ENCODE measurements around the gene MTHFD1L. TPM values are rescaled to one million over a fixed set of nuclear protein-coding genes. Genes with fewer than 3 reads are reported as not detected.
A peak's percentile ranks its signal among the peaks of the same experiment; 100 is the strongest.

MTHFD1L gene
- total and polyA plus RNA-seq, 7 experiments from 2014 or later, result 5.7 to 57.8 (median 7.8) TPM

DNA sequence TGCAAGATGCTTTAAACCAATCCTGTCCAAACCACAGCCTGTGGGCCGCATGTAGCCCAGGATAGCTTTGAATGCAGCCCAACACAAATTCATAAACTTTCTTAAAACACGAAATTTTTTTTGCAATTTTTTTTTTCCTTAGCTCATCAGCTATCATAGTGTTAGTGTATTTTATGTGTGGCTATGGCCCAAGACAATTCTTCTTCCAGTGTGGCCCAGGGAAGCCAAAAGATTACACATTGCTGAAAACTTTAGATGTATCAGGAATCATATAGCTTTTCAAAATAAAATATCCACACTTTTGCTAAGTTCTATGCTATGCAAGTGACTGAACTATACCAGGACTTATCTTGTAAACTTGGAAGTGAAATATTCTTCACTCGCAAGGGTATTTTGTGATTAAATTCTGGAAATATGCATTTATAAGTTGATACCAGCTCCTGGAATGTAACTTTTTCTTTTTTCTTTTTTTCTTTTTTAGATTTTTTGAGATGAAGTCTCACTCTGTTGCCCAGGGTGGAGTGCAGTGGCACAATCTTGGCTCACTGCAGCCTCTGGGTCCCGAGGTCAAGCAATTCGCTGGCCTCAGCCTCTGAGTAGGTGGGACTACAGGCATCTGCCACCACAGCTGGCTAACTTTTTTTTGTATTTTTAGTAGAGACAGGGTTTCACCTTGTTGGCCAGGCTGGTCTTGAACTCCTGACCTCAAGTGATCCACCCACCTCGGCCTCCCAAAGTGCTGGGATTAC, 49.8 kb downstream of the MTHFD1L start:
- no peaks in the 10 kb centered on the region for H3K27me3 Mint-ChIP-seq
- Histone ChIP-seq H3K27ac (ENCODE audit: low read depth, low read length) (no peak overlapping the region), H3K9me3 (ENCODE audit: control insufficient read depth in 2 of 3, low read length in 3 of 3) (no peaks in the 10 kb centered on the region), H3K4me1 (ENCODE audit: control insufficient read depth in 2 of 2, insufficient read depth in 2 of 2, low read length in 2 of 2) (no peaks in the 10 kb centered on the region), H3K36me3 (ENCODE audit: control insufficient read depth in 2 of 3, insufficient read depth in 3 of 3, low read length in 3 of 3) (peaks cover 0 to 16% (median 0%) of the 10 kb centered on the region in 3 experiments), H3K4me3 (ENCODE audit: low read length) (no peak overlapping the region), H3K27me3 (ENCODE audit: control insufficient read depth in 2 of 2, insufficient read depth in 2 of 2, low read length in 2 of 2) (no peaks in the 10 kb centered on the region)
- ChIA-PET CTCF (no interaction called here), POLR2A (no interaction called here)
- H3K9me3 Mint-ChIP-seq, result peaks cover 0 to 7% (median 0%) of the 10 kb centered on the region in 11 donors
- ATAC-seq (no peak), DNase-seq (no peak)
- intact Hi-C loops (cut with micrococcal nuclease), result no loop called here
- no peaks in the 10 kb centered on the region for H3K4me1 Mint-ChIP-seq
- H3K36me3 Mint-ChIP-seq, result peaks cover 14 to 39% (median 14%) of the 10 kb centered on the region in 5 donors
- no peak overlapping the region for H3K4me3 Mint-ChIP-seq
- H3K27ac Mint-ChIP-seq, result no peak overlapping the region

- Mint-ChIP-seq H3K27me3 (no peaks in the 10 kb centered on the region), H3K36me3 (peaks cover 14 to 35% (median 14%) of the 10 kb centered on the region in 5 donors), H3K4me3 (no peak overlapping the region), H3K4me1 (no peaks in the 10 kb centered on the region), H3K9me3 (peaks cover 0 to 7% (median 0%) of the 10 kb centered on the region in 11 donors), H3K27ac (no peak overlapping the region)
- Histone ChIP-seq H3K27ac (ENCODE audit: low read depth, low read length) (no peak overlapping the region), H3K27me3 (ENCODE audit: control insufficient read depth in 2 of 2, insufficient read depth in 2 of 2, low read length in 2 of 2) (no peaks in the 10 kb centered on the region), H3K36me3 (ENCODE audit: control insufficient read depth in 2 of 3, insufficient read depth in 3 of 3, low read length in 3 of 3) (peaks cover 0 to 16% (median 0%) of the 10 kb centered on the region in 3 experiments), H3K4me1 (ENCODE audit: control insufficient read depth in 2 of 2, insufficient read depth in 2 of 2, low read length in 2 of 2) (no peaks in the 10 kb centered on the region), H3K4me3 (ENCODE audit: low read length) (no peak overlapping the region), H3K9me3 (ENCODE audit: control insufficient read depth in 2 of 3, low read length in 3 of 3) (no peaks in the 10 kb centered on the region)
- CTCF ChIA-PET, result no interaction called here
- ATAC-seq, result no peak
- intact Hi-C loops (cut with micrococcal nuclease), result no loop called here
- no peak for DNase-seq
- POLR2A ChIA-PET, result no interaction called here
Measured at GRCh38 chr6:150915880-150916265, 50.4 kb downstream of the MTHFD1L start.

DNA sequence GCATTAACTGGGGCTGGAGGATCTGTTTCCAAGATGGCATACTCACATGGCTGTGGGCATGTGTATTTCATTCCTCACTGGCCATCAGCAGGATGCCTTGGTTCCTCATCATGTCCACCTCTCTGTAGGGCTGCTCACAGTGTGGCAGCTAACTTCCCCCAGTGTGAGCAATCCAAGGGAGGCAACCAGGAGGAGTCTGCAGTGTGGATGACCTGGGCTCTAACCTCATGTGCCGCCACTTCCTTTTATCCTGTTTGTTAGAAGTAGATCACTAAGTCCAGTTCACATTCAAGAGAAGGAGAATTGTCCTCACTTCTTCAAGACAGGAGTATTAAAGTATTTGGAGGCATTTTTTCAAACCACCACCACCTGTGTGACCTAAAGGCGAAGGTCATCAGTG, 54.4 kb downstream of the MTHFD1L start:
- POLR2A ChIA-PET, result no interaction called here

GRCh38 chr6:150922137-150922536, 56.6 kb downstream of the MTHFD1L start:
- H3K9me3 Mint-ChIP-seq, result no peaks in the 10 kb centered on the region
- ChIA-PET POLR2A (no interaction called here), CTCF (no interaction called here)
- H3K4me3 Mint-ChIP-seq, result no peak overlapping the region
- intact Hi-C loops (cut with micrococcal nuclease), result no loop called here
- DNase-seq (no peak), ATAC-seq (no peak)
- no peak overlapping the region for H3K27ac Mint-ChIP-seq
- H3K36me3 Mint-ChIP-seq, result peaks cover 5 to 33% (median 15%) of the 10 kb centered on the region in 5 donors
- Histone ChIP-seq H3K9me3 (ENCODE audit: control insufficient read depth in 2 of 3, low read length in 3 of 3) (no peaks in the 10 kb centered on the region), H3K4me3 (ENCODE audit: low read length) (no peak overlapping the region), H3K36me3 (ENCODE audit: control insufficient read depth in 2 of 3, insufficient read depth in 3 of 3, low read length in 3 of 3) (peaks cover 0 to 16% (median 0%) of the 10 kb centered on the region in 3 experiments), H3K27me3 (ENCODE audit: control insufficient read depth in 2 of 2, insufficient read depth in 2 of 2, low read length in 2 of 2) (no peaks in the 10 kb centered on the region), H3K27ac (ENCODE audit: low read depth, low read length) (no peak overlapping the region), H3K4me1 (ENCODE audit: control insufficient read depth in 2 of 2, insufficient read depth in 2 of 2, low read length in 2 of 2) (no peaks in the 10 kb centered on the region)
- H3K27me3 Mint-ChIP-seq, result no peaks in the 10 kb centered on the region
- H3K4me1 Mint-ChIP-seq, result peaks cover 0 to 4% (median 0%) of the 10 kb centered on the region in 7 donors

More for the DNA sequence above, 54.4 kb downstream of the MTHFD1L start:
- CTCF ChIA-PET, result no interaction called here
- Histone ChIP-seq H3K27ac (ENCODE audit: low read depth, low read length) (no peak overlapping the region), H3K36me3 (ENCODE audit: control insufficient read depth in 2 of 3, insufficient read depth in 3 of 3, low read length in 3 of 3) (peaks cover 0 to 16% (median 0%) of the 10 kb centered on the region in 3 experiments), H3K4me3 (ENCODE audit: low read length) (no peak overlapping the region), H3K4me1 (ENCODE audit: control insufficient read depth in 2 of 2, insufficient read depth in 2 of 2, low read length in 2 of 2) (no peaks in the 10 kb centered on the region), H3K9me3 (ENCODE audit: control insufficient read depth in 2 of 3, low read length in 3 of 3) (no peaks in the 10 kb centered on the region), H3K27me3 (ENCODE audit: control insufficient read depth in 2 of 2, insufficient read depth in 2 of 2, low read length in 2 of 2) (no peaks in the 10 kb centered on the region)
- intact Hi-C loops (cut with micrococcal nuclease), result no loop called here
- DNase-seq, result no peak
- ATAC-seq, result no peak
- no peak overlapping the region for H3K4me3 Mint-ChIP-seq
- H3K27me3 Mint-ChIP-seq, result no peaks in the 10 kb centered on the region
- no peak overlapping the region for H3K27ac Mint-ChIP-seq
- H3K36me3 Mint-ChIP-seq, result peaks cover 7 to 22% (median 14%) of the 10 kb centered on the region in 5 donors
- no peaks in the 10 kb centered on the region for H3K9me3 Mint-ChIP-seq
- peaks cover 0 to 2% (median 0%) of the 10 kb centered on the region in 7 donors for H3K4me1 Mint-ChIP-seq

GRCh38 chr6:150924808-150925589, 59.5 kb downstream of the MTHFD1L start:
- no peak overlapping the region for H3K4me3 Mint-ChIP-seq
- Histone ChIP-seq H3K27me3 (ENCODE audit: control insufficient read depth in 2 of 2, insufficient read depth in 2 of 2, low read length in 2 of 2) (no peaks in the 10 kb centered on the region), H3K4me1 (ENCODE audit: control insufficient read depth in 2 of 2, insufficient read depth in 2 of 2, low read length in 2 of 2) (no peaks in the 10 kb centered on the region), H3K36me3 (ENCODE audit: control insufficient read depth in 2 of 3, insufficient read depth in 3 of 3, low read length in 3 of 3) (peaks cover 0 to 3% (median 0%) of the 10 kb centered on the region in 3 experiments), H3K4me3 (ENCODE audit: low read length) (no peak overlapping the region), H3K27ac (ENCODE audit: low read depth, low read length) (no peak overlapping the region), H3K9me3 (ENCODE audit: control insufficient read depth in 2 of 3, low read length in 3 of 3) (no peaks in the 10 kb centered on the region)
- intact Hi-C loops (cut with micrococcal nuclease), result no loop called here
- H3K4me1 Mint-ChIP-seq, result peaks cover 0 to 4% (median 0%) of the 10 kb centered on the region in 7 donors
- POLR2A ChIA-PET, result no interaction called here
- peaks cover 3 to 34% (median 11%) of the 10 kb centered on the region in 5 donors for H3K36me3 Mint-ChIP-seq
- no peaks in the 10 kb centered on the region for H3K9me3 Mint-ChIP-seq
- no peaks in the 10 kb centered on the region for H3K27me3 Mint-ChIP-seq
- no peak for DNase-seq
- peak overlapping the region in 1 of 9 donors; percentile 30 for H3K27ac Mint-ChIP-seq
- ATAC-seq, result peak; percentile 47
- CTCF ChIA-PET, result no interaction called here

DNA sequence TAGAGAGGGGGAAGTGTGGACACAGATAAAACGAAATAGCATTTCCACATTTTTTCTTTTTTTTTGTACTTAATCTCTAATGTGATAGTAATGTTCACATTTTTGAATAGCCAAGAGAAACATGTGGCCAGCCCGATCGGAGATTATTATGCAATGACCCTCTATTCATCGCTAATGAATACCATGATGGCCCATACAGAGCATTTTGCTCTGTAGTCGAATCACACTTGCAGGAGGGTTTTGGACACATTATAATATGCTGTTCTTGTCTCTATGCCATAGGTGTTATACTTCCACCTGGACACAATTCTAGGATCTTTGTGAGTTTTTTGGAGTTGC, 60.1 kb downstream of the MTHFD1L start:
- Histone ChIP-seq H3K27me3 (ENCODE audit: control insufficient read depth in 2 of 2, insufficient read depth in 2 of 2, low read length in 2 of 2) (no peaks in the 10 kb centered on the region), H3K9me3 (ENCODE audit: control insufficient read depth in 2 of 3, low read length in 3 of 3) (no peaks in the 10 kb centered on the region), H3K36me3 (ENCODE audit: control insufficient read depth in 2 of 3, insufficient read depth in 3 of 3, low read length in 3 of 3) (no peaks in the 10 kb centered on the region), H3K27ac (ENCODE audit: low read depth, low read length) (no peak overlapping the region), H3K4me3 (ENCODE audit: low read length) (no peak overlapping the region), H3K4me1 (ENCODE audit: control insufficient read depth in 2 of 2, insufficient read depth in 2 of 2, low read length in 2 of 2) (no peaks in the 10 kb centered on the region)
- Mint-ChIP-seq H3K4me1 (peaks cover 0 to 4% (median 0%) of the 10 kb centered on the region in 7 donors), H3K27ac (no peak overlapping the region), H3K4me3 (no peak overlapping the region), H3K27me3 (no peaks in the 10 kb centered on the region), H3K36me3 (peaks cover 3 to 32% (median 11%) of the 10 kb centered on the region in 5 donors), H3K9me3 (no peaks in the 10 kb centered on the region)
- POLR2A ChIA-PET, result no interaction called here
- CTCF ChIA-PET, result no interaction called here
- no peak for DNase-seq
- no peak for ATAC-seq
- intact Hi-C loops (cut with micrococcal nuclease), result no loop called here
